ENCODE data around the gene PLA1A.
"Not testable (repeated sequence)": the region's sequence is repeated elsewhere in the genome, so short reads cannot be mapped to it uniquely, and the experiment has no call there.

PLA1A gene

DNA sequence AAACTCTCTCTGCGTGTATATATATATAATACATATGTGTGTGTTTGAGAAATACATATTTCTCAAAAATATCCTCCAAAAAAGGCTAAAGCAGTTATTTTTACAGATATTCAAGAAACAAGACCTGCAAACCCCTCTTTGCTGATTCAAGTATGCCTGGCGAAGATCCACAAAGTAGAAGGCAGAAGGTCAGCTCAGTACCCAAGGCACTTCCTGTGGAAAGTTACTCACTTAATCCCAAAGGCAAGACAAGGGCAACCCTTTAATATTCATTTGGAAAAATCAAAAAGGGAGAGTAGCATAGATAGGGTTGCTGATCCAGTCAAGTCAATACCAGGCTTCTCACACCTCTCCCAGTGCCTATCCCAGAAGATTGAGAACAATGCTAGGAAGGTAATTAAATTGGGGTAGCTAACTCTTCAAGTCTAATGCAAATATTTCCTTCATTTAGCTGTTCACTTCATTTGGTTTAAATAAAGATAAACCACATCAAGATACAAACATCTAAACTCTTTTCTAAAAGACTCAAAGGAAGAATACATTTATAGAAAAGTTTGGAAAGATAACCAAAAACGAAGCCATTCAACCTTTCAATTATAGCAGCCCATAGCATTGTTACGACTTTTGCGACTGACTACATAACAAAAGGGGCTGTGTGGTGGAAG is 72.4 kb downstream of the PLA1A start:
- no peaks in the 10 kb centered on the region for H3K4me1 ChIP-seq (ENCODE audit: insufficient read depth, low read length)
- H3K9ac ChIP-seq (ENCODE audit: low read depth, low read length), result no peak overlapping the region
- peaks cover 72% of the 10 kb centered on the region for H3K36me3 ChIP-seq (ENCODE audit: insufficient read depth, low read length)
- H3K27ac ChIP-seq (ENCODE audit: low read depth, low read length), result no peak overlapping the region
- no peaks in the 10 kb centered on the region for H3K9me3 ChIP-seq (ENCODE audit: insufficient read depth, low read depth, low read length)
- H3K4me3 ChIP-seq (ENCODE audit: low read length), result no peak overlapping the region
- H3K27me3 ChIP-seq (ENCODE audit: insufficient read depth, low read length), result no peaks in the 10 kb centered on the region
- 95% methylated on average over 4 of the region's 5 CpGs for WGBS

GRCh38 chr3:119672776-119673175 is 75.1 kb downstream of the PLA1A start:
- Histone ChIP-seq H3K4me3 (ENCODE audit: low read length) (no peak overlapping the region), H3K27ac (ENCODE audit: low read depth, low read length) (no peak overlapping the region), H3K9me3 (ENCODE audit: insufficient read depth, low read depth, low read length) (no peaks in the 10 kb centered on the region), H3K4me1 (ENCODE audit: insufficient read depth, low read length) (peaks cover 10% of the 10 kb centered on the region), H3K9ac (ENCODE audit: low read depth, low read length) (no peak overlapping the region), H3K27me3 (ENCODE audit: insufficient read depth, low read length) (no peaks in the 10 kb centered on the region), H3K36me3 (ENCODE audit: insufficient read depth, low read length) (peaks cover 73% of the 10 kb centered on the region)
- WGBS, result 95% methylated on average over 2 of the region's 2 CpGs

GRCh38 chr3:119673875-119674274 is 76.2 kb downstream of the PLA1A start:
- Histone ChIP-seq H3K27ac (ENCODE audit: low read depth, low read length) (no peak overlapping the region), H3K36me3 (ENCODE audit: insufficient read depth, low read length) (peaks cover 62% of the 10 kb centered on the region), H3K27me3 (ENCODE audit: insufficient read depth, low read length) (no peaks in the 10 kb centered on the region), H3K9ac (ENCODE audit: low read depth, low read length) (no peak overlapping the region), H3K4me1 (ENCODE audit: insufficient read depth, low read length) (peaks cover 11% of the 10 kb centered on the region), H3K9me3 (ENCODE audit: insufficient read depth, low read depth, low read length) (no peaks in the 10 kb centered on the region), H3K4me3 (ENCODE audit: low read length) (no peak overlapping the region)
- 90% methylated on average over 18 of the region's 18 CpGs for WGBS

DNA sequence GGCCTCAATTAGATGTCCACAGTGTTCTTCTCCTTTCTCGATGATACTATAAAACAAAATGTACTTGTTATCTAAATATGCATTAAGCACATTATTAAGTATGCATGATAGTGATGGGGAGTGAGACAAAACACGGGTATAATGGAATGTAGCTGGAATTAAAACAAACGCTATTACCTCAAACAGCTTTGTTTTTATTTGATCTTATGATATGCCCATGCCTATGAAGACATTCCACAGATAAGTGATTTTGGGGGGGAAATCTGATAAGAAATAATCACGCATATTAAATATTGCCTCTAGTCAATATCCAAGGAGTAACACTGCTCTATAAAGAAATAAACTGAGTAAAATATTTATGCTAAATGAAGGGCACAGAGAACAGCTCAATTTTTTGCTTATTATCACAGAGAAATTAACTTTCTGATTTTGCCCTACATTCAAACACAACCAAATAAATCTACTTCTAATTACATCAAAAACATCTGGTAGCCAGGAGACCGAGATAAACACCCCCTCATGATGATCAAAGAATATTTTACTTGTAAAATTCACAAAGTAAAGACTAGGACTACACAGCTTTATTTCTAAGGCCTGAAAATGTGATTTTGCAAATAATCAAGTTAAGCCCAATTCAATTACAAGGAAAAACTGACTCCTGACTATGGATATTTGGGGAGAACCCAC is 77.6 kb downstream of the PLA1A start:
- Histone ChIP-seq H3K27ac (ENCODE audit: low read depth, low read length) (no peak overlapping the region), H3K9me3 (ENCODE audit: insufficient read depth, low read depth, low read length) (no peaks in the 10 kb centered on the region), H3K9ac (ENCODE audit: low read depth, low read length) (no peak overlapping the region), H3K27me3 (ENCODE audit: insufficient read depth, low read length) (no peaks in the 10 kb centered on the region), H3K4me1 (ENCODE audit: insufficient read depth, low read length) (peaks cover 11% of the 10 kb centered on the region), H3K36me3 (ENCODE audit: insufficient read depth, low read length) (peaks cover 48% of the 10 kb centered on the region), H3K4me3 (ENCODE audit: low read length) (peak overlapping the region; percentile 84)
- 93% methylated on average over 2 of the region's 5 CpGs for WGBS

DNA sequence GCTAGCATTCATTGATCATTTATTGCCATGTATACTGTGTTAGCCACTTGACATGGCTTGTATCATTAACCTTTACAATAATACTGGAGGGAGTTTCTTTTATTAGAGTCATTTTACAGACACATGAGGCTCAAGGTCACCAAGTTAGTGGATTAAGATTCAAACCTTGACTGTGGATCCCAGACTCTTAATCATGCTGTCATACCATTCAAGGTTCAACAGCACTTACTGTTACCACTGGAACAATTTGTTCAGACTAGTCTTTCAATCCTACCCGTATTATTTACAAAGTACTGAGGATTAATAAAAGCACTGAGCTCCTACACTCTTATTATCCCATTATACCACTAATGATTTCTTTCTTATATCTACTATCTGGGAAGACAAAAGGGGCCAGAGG is 78.3 kb downstream of the PLA1A start:
- Histone ChIP-seq H3K4me3 (ENCODE audit: low read length) (peak overlapping the region; percentile 84), H3K36me3 (ENCODE audit: insufficient read depth, low read length) (peaks cover 42% of the 10 kb centered on the region), H3K27me3 (ENCODE audit: insufficient read depth, low read length) (no peaks in the 10 kb centered on the region), H3K9ac (ENCODE audit: low read depth, low read length) (peak overlapping the region; percentile 71; the same call in 1 of the 2 replicates), H3K27ac (ENCODE audit: low read depth, low read length) (no peak overlapping the region), H3K4me1 (ENCODE audit: insufficient read depth, low read length) (peaks cover 11% of the 10 kb centered on the region), H3K9me3 (ENCODE audit: insufficient read depth, low read depth, low read length) (no peaks in the 10 kb centered on the region)
- WGBS, result 88% methylated on average over 1 of the region's 1 CpG

GRCh38 chr3:119676771-119677640 is 79.3 kb downstream of the PLA1A start, which contains the start of gene COX17:
Gene COX17 (minus strand): TSS chr3:119677406. CDS start chr3:119677310, 96 bp downstream.
- peak within 1 kb of the TSS; percentile 84 for H3K4me3 ChIP-seq (ENCODE audit: low read length)
- peaks cover 32% of the 10 kb centered on the region for H3K36me3 ChIP-seq (ENCODE audit: insufficient read depth, low read length)
- peaks cover 11% of the 10 kb centered on the region for H3K4me1 ChIP-seq (ENCODE audit: insufficient read depth, low read length)
- peak within 1 kb of the TSS; percentile 87 for H3K27ac ChIP-seq (ENCODE audit: low read depth, low read length)
- H3K27me3 ChIP-seq (ENCODE audit: insufficient read depth, low read length), result no peaks in the 10 kb centered on the region
- H3K9me3 ChIP-seq (ENCODE audit: insufficient read depth, low read depth, low read length), result no peaks in the 10 kb centered on the region
- peak within 1 kb of the TSS; percentile 76 for H3K9ac ChIP-seq (ENCODE audit: low read depth, low read length)
- under 1% methylated on average over 46 of the region's 54 CpGs for WGBS

DNA sequence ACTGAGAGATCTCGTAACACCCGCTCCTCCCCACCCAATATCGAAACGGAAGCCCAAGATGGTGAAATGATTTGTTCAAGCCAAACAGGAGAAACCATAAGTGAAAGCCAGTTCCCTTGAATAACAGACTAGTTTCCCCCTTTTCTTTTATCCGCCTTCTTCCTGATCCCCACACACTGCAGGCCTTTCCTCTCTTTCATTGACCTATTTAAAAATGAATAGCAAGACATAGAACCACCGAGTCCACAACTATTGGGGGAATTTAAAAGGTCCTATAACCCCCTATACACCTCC is 79.9 kb downstream of the PLA1A start:
- Histone ChIP-seq H3K9me3 (ENCODE audit: insufficient read depth, low read depth, low read length) (no peaks in the 10 kb centered on the region), H3K27ac (ENCODE audit: low read depth, low read length) (peak overlapping the region; percentile 40; the same call in 1 of the 2 replicates), H3K4me3 (ENCODE audit: low read length) (peak overlapping the region; percentile 84), H3K9ac (ENCODE audit: low read depth, low read length) (peak overlapping the region; percentile 56), H3K36me3 (ENCODE audit: insufficient read depth, low read length) (peaks cover 26% of the 10 kb centered on the region), H3K27me3 (ENCODE audit: insufficient read depth, low read length) (no peaks in the 10 kb centered on the region), H3K4me1 (ENCODE audit: insufficient read depth, low read length) (peaks cover 11% of the 10 kb centered on the region)
- 24% methylated on average over 6 of the region's 6 CpGs for WGBS

DNA sequence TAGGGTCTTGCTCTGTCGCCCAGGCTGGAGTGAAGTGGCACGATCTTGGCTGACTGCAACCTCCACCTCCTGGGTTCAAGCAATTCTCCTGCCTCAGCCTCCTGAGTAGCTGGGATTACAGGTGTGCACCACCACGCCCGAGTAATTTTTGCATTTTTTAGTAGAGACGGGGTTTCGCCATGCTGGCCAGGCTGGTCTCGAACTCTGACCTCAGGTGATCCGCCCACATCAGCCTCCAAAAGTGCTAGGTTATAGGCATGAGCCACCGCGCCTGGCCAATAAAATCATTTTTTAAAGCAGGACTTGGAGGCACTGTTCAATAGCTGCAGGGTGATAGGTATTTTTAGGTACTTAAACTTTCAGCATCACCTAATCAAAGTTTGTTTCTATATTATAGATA is 80.5 kb downstream of the PLA1A start:
- H3K4me3 ChIP-seq (ENCODE audit: low read length); H3K27me3 ChIP-seq (ENCODE audit: insufficient read depth, low read length); H3K9ac ChIP-seq (ENCODE audit: low read depth, low read length); H3K9me3 ChIP-seq (ENCODE audit: insufficient read depth, low read depth, low read length); H3K27ac ChIP-seq (ENCODE audit: low read depth, low read length): not testable (repeated sequence)
- Histone ChIP-seq H3K4me1 (ENCODE audit: insufficient read depth, low read length) (peaks cover 11% of the 10 kb centered on the region), H3K36me3 (ENCODE audit: insufficient read depth, low read length) (peaks cover 20% of the 10 kb centered on the region)
- 97% methylated on average over 10 of the region's 10 CpGs for WGBS

Data from HUES64 (cell line).